ENCODE measurements around the gene CENPF. TPM values are rescaled to one million over a fixed set of nuclear protein-coding genes. Genes with fewer than 3 reads are reported as not detected.

CENPF gene
- total and polyA plus RNA-seq, 2 of the 13 experiments (the other 11 are each of a cell fraction or from before 2014, with no cell fraction given): 14.7 to 84.9 TPM

DNA sequence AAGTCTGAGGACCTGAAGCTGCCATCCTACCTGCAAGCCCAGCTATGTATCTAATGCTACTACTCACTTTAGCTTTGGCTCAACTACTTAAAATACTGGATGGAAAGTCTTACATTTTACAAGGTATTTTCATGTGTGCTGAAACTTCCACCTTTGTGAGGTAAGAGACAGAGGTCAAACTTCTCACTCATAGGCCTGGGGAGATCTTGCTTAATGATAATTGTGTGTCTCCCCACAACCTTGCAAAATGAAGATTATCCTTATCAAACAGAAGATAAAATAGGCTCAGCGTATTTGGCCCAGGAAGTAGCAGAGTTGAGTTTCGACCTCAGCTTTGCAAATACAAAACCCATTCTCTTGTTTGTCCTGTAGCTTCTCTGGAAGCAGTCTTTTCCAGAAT is 63.7 kb downstream of the CENPF start (continued):
- TF ChIP-seq, protein P1, sequence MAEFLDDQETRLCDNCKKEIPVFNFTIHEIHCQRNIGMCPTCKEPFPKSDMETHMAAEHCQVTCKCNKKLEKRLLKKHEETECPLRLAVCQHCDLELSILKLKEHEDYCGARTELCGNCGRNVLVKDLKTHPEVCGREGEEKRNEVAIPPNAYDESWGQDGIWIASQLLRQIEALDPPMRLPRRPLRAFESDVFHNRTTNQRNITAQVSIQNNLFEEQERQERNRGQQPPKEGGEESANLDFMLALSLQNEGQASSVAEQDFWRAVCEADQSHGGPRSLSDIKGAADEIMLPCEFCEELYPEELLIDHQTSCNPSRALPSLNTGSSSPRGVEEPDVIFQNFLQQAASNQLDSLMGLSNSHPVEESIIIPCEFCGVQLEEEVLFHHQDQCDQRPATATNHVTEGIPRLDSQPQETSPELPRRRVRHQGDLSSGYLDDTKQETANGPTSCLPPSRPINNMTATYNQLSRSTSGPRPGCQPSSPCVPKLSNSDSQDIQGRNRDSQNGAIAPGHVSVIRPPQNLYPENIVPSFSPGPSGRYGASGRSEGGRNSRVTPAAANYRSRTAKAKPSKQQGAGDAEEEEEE (CRISPR knock-in tag; IDR thresholded peaks at IDR 0.05; ENCODE audit: borderline replicate concordance): no peak

DNA sequence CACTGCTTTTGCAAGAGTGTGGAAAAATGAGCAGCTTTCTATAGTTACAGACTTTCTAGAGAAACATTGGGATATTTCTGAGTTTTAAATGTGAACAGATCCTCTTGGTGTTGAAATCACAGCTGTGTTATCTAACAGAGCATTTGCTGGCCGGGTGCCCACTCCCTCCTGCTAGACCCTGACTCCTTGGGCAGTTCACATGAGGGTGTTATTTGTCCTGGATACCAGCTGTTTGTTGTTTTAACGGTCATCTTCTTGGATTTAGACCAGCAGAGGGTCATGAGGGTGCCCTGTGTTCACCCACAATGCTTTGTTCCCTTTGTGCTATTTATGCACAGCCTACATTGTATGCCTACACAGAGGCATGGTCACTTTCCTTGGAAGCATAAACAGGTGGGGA is 67.1 kb downstream of the CENPF start:
- no peak overlapping the region for H3K9ac ChIP-seq (ENCODE audit: insufficient read depth, low read depth, low read length)
- H2AFZ ChIP-seq (ENCODE audit: low read length): no peak overlapping the region
- in situ Hi-C loops (cut with HindIII; ENCODE audit: extremely low pct_ligation_motif_present, low pct_unique_long_range_greater_than_20kb): loop anchor here (10.0 kb wide), 1 partner anchor 165 kb away; no protein-coding TSS in a partner anchor
- no peaks in the 10 kb centered on the region for H3K9me3 ChIP-seq (ENCODE audit: low read length)
- intact Hi-C loops (cut with micrococcal nuclease; ENCODE audit: unreplicated experiment): loop anchor here (10.0 kb wide), 1 partner anchor 165 kb away; no protein-coding TSS in a partner anchor
- ATAC-seq: peak; percentile 86
- H3K4me3 ChIP-seq (replicated peaks in 1 of 3; ENCODE audit: insufficient read depth in 1 of 3, low read depth in 2 of 3, low read length in 3 of 3): no peak overlapping the region
- H3K36me3 ChIP-seq (replicated peaks in 1 of 2; ENCODE audit: control insufficient read depth in 1 of 2, insufficient read depth in 2 of 2, low read length in 2 of 2): peaks cover 1 to 27% of the 10 kb centered on the region in 2 experiments; a peak in 4 of 5 replicates
- BruUV-seq (replicated peaks): no TSS peak
- no peak overlapping the region for H3K4me2 ChIP-seq (ENCODE audit: low read depth, low read length)
- no peaks in the 10 kb centered on the region for H3K79me2 ChIP-seq (ENCODE audit: insufficient read depth, low read length)
- H3K27me3 ChIP-seq (ENCODE audit: control insufficient read depth in 1 of 2, insufficient read depth in 2 of 2, low read length in 2 of 2): no peaks in the 10 kb centered on the region
- CTCF ChIA-PET (ENCODE audit: low intra/inter-chr PET ratio, low total read pairs): no interaction called here
- peak overlapping the region; percentile 49 for H3K27ac ChIP-seq (ENCODE audit: extremely low read length, insufficient read depth, low read length)
- WGBS (ENCODE audit: low lambda C conversion rate): 13% methylated on average over 2 of the region's 2 CpGs
- H3K4me1 ChIP-seq (ENCODE audit: insufficient read depth, low read length): peaks cover 17% of the 10 kb centered on the region
- FAIRE-seq: no peak
- peak; percentile 67 for DNase-seq (ENCODE audit: low spot score)
- H4K20me1 ChIP-seq (ENCODE audit: insufficient read depth, low read length): no peaks in the 10 kb centered on the region
- POLR2A ChIA-PET: no interaction called here
- TF ChIP-seq HMGA1 (CRISPR knock-in tag; conservative IDR thresholded peaks at IDR 0.05) (no peak), RXRB (CRISPR knock-in tag; IDR thresholded peaks at IDR 0.05; ENCODE audit: borderline replicate concordance) (peak; percentile 45; the same call in 1 of the 2 replicates), SOX5 (CRISPR knock-in tag; IDR thresholded peaks at IDR 0.05; ENCODE audit: borderline replicate concordance) (peak; percentile 60), SAP130 (CRISPR knock-in tag; IDR thresholded peaks at IDR 0.05; ENCODE audit: low read depth) (peak; percentile 50; the same call in 1 of the 2 replicates), FOXA3 (CRISPR knock-in tag; IDR thresholded peaks at IDR 0.05) (peak; percentile 31; the same call in 1 of the 2 replicates), HNF4A (CRISPR knock-in tag; IDR thresholded peaks at IDR 0.05) (peak; percentile 30; the same call in 1 of the 2 replicates), HMG20A (CRISPR knock-in tag; IDR thresholded peaks at IDR 0.05; ENCODE audit: borderline replicate concordance) (peak; percentile 57; the same call in 1 of the 2 replicates), CEBPB (IDR thresholded peaks at IDR 0.05; ENCODE audit: borderline replicate concordance, low read depth, low read length) (peak; percentile 58; the same call in 1 of the 2 replicates), FOXP1 (IDR thresholded peaks at IDR 0.05) (no peak), FOXP1 (CRISPR knock-in tag; IDR thresholded peaks at IDR 0.05) (peak; percentile 44; the same call in 1 of the 2 replicates), CEBPG (CRISPR knock-in tag; IDR thresholded peaks at IDR 0.05) (0 out of 2 replicates have a peak, but pooled peaks have one; percentile 24), THAP11 (CRISPR knock-in tag; IDR thresholded peaks at IDR 0.05) (0 out of 2 replicates have a peak, but pooled peaks have one; percentile 10), NR2F1 (CRISPR knock-in tag; IDR thresholded peaks at IDR 0.05) (peak; percentile 47 to 48; a peak in 2 of 4 replicates)
- TF ChIP-seq, protein P2, sequence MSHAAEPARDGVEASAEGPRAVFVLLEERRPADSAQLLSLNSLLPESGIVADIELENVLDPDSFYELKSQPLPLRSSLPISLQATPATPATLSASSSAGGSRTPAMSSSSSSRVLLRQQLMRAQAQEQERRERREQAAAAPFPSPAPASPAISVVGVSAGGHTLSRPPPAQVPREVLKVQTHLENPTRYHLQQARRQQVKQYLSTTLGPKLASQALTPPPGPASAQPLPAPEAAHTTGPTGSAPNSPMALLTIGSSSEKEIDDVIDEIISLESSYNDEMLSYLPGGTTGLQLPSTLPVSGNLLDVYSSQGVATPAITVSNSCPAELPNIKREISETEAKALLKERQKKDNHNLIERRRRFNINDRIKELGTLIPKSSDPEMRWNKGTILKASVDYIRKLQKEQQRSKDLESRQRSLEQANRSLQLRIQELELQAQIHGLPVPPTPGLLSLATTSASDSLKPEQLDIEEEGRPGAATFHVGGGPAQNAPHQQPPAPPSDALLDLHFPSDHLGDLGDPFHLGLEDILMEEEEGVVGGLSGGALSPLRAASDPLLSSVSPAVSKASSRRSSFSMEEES (CRISPR knock-in tag; IDR thresholded peaks at IDR 0.05): 0 out of 2 replicates have a peak, but pooled peaks have one; percentile 27
- TF ChIP-seq, protein P3, sequence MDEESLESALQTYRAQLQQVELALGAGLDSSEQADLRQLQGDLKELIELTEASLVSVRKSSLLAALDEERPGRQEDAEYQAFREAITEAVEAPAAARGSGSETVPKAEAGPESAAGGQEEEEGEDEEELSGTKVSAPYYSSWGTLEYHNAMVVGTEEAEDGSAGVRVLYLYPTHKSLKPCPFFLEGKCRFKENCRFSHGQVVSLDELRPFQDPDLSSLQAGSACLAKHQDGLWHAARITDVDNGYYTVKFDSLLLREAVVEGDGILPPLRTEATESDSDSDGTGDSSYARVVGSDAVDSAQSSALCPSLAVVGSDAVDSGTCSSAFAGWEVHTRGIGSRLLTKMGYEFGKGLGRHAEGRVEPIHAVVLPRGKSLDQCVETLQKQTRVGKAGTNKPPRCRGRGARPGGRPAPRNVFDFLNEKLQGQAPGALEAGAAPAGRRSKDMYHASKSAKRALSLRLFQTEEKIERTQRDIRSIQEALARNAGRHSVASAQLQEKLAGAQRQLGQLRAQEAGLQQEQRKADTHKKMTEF (CRISPR knock-in tag; IDR thresholded peaks at IDR 0.05): peak; percentile 30; the same call in 1 of the 2 replicates
- TF ChIP-seq, protein P4, sequence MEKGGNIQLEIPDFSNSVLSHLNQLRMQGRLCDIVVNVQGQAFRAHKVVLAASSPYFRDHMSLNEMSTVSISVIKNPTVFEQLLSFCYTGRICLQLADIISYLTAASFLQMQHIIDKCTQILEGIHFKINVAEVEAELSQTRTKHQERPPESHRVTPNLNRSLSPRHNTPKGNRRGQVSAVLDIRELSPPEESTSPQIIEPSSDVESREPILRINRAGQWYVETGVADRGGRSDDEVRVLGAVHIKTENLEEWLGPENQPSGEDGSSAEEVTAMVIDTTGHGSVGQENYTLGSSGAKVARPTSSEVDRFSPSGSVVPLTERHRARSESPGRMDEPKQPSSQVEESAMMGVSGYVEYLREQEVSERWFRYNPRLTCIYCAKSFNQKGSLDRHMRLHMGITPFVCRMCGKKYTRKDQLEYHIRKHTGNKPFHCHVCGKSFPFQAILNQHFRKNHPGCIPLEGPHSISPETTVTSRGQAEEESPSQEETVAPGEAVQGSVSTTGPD (CRISPR knock-in tag; IDR thresholded peaks at IDR 0.05): no peak
- TF ChIP-seq, protein P5, sequence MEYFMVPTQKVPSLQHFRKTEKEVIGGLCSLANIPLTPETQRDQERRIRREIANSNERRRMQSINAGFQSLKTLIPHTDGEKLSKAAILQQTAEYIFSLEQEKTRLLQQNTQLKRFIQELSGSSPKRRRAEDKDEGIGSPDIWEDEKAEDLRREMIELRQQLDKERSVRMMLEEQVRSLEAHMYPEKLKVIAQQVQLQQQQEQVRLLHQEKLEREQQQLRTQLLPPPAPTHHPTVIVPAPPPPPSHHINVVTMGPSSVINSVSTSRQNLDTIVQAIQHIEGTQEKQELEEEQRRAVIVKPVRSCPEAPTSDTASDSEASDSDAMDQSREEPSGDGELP (IDR thresholded peaks at IDR 0.05; ENCODE audit: borderline replicate concordance, low read depth): peak; percentile 80
